ENCODE results near the gene SEC22C.

Gene SEC22C

GRCh38 chr3:42504334-42505127 is 77.2 kb downstream of the SEC22C start:
- no peak for DNase-seq
- in situ Hi-C loops (cut with HindIII; ENCODE audit: low pct_ligation_motif_present, low pct_unique_long_range_greater_than_20kb, low sequenced_read_pairs), result no loop called here

GRCh38 chr3:42503957-42504333 is 77.8 kb downstream of the SEC22C start:
- DNase-seq, result no peak
- in situ Hi-C loops (cut with HindIII; ENCODE audit: low pct_ligation_motif_present, low pct_unique_long_range_greater_than_20kb, low sequenced_read_pairs), result no loop called here

GRCh38 chr3:42503251-42503924 is 78.4 kb downstream of the SEC22C start:
- no peak for DNase-seq
- in situ Hi-C loops (cut with HindIII; ENCODE audit: low pct_ligation_motif_present, low pct_unique_long_range_greater_than_20kb, low sequenced_read_pairs), result no loop called here

DNA sequence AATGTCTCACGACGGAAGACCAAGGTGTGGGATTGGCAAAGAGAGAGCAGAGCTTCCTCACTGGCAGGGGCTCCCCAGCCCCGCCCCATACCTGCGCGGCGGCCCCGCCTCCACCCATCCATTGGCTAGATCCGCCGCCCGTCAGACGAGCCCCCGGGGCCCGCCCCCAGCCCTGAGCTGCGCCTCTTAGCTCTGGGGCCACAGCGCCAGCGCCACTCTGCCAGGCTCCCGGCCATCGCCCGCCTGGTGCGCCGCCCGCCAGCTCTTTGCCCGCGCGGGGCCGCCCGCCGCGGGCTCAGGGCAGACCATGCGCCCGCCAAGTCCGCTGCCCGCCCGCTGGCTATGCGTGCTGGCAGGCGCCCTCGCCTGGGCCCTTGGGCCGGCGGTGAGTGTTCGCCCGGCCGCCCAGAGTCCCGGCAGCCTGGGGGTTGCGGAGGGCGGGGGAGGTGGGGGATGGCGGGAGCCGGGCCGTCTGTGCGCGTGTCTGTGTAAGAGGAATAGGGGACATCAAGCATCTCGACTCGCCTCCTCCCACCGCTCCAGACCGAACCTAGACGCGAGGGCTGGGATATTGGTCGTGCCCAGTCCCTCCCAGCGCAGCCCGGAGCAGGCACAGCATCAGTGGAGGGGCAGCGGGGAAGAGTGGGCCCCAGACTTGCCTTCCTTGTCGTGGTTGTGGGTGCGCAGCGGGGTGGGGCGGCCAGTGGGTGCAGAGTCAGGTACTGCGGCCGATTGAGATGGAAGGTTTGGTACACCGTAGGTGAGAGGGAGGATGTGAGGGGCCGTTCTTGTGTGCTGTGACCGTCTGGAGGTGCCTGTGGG is 79.1 kb downstream of the SEC22C start, which contains the start of gene VIPR1:
Gene VIPR1 (plus strand): TSS at position 215 of the 822 bp plus-strand sequence. CDS start 93 bp downstream, at position 308.
- DNase-seq, result peak; percentile 51
- in situ Hi-C loops (cut with HindIII; ENCODE audit: low pct_ligation_motif_present, low pct_unique_long_range_greater_than_20kb, low sequenced_read_pairs), result no loop called here

DNA sequence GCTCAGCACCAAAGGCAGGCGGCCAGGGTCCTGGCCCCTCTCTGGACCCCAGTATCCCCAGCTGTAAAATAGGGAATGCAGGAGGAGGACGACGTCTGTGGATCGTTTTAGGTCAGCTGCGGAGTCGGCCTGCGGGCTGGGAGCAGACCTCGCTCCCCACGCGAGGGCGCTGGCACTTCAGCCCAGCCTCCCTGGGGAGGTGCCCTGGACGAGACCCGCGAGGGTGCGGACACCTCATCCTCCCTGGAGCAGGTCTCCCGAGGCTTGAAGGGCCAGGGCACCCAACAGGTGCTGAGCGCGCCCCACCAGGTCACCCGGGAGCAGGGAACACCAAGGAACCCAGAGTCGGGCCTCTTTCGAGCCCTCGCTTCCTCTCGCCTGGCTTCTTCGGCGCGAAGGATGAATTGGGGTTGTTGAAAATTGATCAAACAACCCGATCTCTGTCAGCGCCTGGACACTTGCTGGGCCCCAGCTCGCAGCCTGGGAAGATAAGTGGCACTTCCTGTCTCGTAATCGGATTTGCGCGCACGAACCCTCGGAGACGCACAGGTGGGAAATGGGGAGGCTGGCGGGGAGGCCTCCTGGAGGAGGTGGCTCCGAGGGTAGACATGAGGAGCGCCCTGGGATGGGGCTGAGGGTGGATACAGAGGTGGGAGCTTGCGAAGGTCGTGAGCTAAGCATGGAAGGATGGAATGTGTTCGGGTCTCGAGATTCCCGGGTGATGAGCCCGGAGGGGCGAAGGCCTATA is 79.9 kb downstream of the SEC22C start:
- in situ Hi-C loops (cut with HindIII; ENCODE audit: low pct_ligation_motif_present, low pct_unique_long_range_greater_than_20kb, low sequenced_read_pairs), result no loop called here
- DNase-seq, result peak; percentile 33

GRCh38 chr3:42501321-42501680 is 80.5 kb downstream of the SEC22C start:
- in situ Hi-C loops (cut with HindIII; ENCODE audit: low pct_ligation_motif_present, low pct_unique_long_range_greater_than_20kb, low sequenced_read_pairs), result no loop called here
- no peak for DNase-seq

DNA sequence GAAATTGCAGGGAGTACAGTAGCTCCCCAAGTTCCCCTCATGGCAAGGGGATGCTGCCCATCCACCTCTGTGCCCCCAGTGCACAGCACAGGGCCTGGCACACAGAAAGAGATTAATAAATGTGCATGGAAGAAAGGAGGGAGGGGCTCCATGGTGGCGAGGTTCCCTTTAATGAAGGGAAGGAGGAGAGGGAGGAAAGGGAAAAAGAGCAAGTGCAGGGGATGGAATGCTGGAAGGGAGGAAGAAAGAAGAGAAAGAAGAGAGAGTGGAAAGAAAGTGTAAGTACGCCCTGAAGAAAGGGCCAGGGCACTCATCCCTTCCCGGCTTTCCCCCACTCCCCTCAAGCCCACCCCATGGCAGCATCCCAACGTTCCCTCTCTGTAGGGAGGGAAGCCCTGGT is 80.9 kb downstream of the SEC22C start:
- in situ Hi-C loops (cut with HindIII; ENCODE audit: low pct_ligation_motif_present, low pct_unique_long_range_greater_than_20kb, low sequenced_read_pairs), result no loop called here
- DNase-seq, result no peak

DNA sequence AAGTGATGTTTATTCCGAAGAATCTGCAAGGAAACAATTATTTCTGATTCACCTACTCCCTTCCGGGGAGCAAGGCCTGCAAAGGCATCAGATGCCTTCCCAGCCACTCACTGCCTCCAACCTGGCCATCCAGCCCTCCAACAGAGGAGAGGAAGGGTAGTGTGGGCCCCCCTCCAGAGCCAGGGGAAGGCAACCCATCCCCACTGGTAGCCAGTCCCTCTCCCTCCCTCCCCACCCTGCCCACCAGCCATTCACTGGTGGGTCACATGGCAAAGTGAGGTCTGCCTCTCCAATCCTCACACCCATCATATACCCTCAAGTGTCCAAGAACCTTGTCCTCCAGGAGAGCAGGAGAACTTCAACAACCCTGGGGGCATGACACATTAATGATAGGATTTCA is 81.7 kb downstream of the SEC22C start:
- DNase-seq, result no peak
- in situ Hi-C loops (cut with HindIII; ENCODE audit: low pct_ligation_motif_present, low pct_unique_long_range_greater_than_20kb, low sequenced_read_pairs), result no loop called here

DNA sequence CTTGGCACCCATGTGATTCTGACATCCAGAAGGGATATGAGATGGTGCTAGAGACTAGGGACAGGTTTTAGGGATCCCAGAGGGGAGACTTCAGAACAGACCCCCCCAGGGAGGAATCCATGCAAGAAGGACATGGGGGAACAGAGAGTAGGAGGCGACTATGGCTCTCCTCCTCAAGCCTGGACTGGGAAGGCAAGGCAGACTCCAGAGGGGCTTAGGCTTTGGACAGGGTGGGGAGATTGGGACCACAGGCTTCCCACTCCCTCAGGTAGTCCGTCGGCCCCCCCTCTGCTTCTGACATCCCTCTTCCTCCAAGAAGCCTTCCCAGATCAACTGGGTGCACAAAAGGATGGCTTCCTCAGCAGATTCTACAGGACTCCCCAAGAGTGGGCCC is 82.3 kb downstream of the SEC22C start:
- DNase-seq, result no peak
- in situ Hi-C loops (cut with HindIII; ENCODE audit: low pct_ligation_motif_present, low pct_unique_long_range_greater_than_20kb, low sequenced_read_pairs), result no loop called here

GRCh38 chr3:42498791-42499477 is 82.8 kb downstream of the SEC22C start:
- in situ Hi-C loops (cut with HindIII; ENCODE audit: low pct_ligation_motif_present, low pct_unique_long_range_greater_than_20kb, low sequenced_read_pairs), result no loop called here
- DNase-seq, result no peak

GRCh38 chr3:42498034-42498433 is 83.7 kb downstream of the SEC22C start:
- no peak for DNase-seq
- in situ Hi-C loops (cut with HindIII; ENCODE audit: low pct_ligation_motif_present, low pct_unique_long_range_greater_than_20kb, low sequenced_read_pairs), result no loop called here

Data from ACHN (cell line).